RPMI7951 (cell line): ENCODE results near the gene BHLHA9. TPM values are rescaled to one million over a fixed set of nuclear protein-coding genes. Genes with fewer than 3 reads are reported as not detected.
"Not testable (repeated sequence)": the region's sequence is repeated elsewhere in the genome, so short reads cannot be mapped to it uniquely, and the experiment has no call there.

Source experiments
- DNase-seq: peaks from one replicate; pipeline ENCODE4 v3.0.0-alpha.2; 2012; ENCODE audit warnings: low read depth
- total RNA-seq: library from RNA; depleted of rRNA; stranded (reverse); fragments of >200 nt; shearing (Covaris generic); gene quantifications from 2 replicates; pipeline ENCODE4 v1.2.3, GENCODE V29; 2014; rRNA removed

The BHLHA9 gene
- total RNA-seq, 1 experiment from 2014 or later, result not detected

- DNase-seq, result no peak
Observed at GRCh38 chr17:1300371-1300905, 30.2 kb downstream of the BHLHA9 start.

GRCh38 chr17:1301546-1301945, 31.3 kb downstream of the BHLHA9 start:
- DNase-seq, result no peak

GRCh38 chr17:1302761-1303160, 32.5 kb downstream of the BHLHA9 start:
- no peak for DNase-seq

- no peak for DNase-seq
Observed at GRCh38 chr17:1304522-1304921, 34.3 kb downstream of the BHLHA9 start.

GRCh38 chr17:1304962-1305563, 34.8 kb downstream of the BHLHA9 start:
- no peak for DNase-seq

- not testable (repeated sequence) for DNase-seq
Observed at GRCh38 chr17:1307829-1308228, 37.6 kb downstream of the BHLHA9 start.

GRCh38 chr17:1312261-1312870, 42.1 kb downstream of the BHLHA9 start:
- no peak for DNase-seq

- no peak for DNase-seq
Observed at GRCh38 chr17:1313270-1314005, 43.2 kb downstream of the BHLHA9 start.

GRCh38 chr17:1315409-1315808, 45.2 kb downstream of the BHLHA9 start:
- no peak for DNase-seq

- no peak for DNase-seq
Observed at GRCh38 chr17:1315891-1316403, 45.7 kb downstream of the BHLHA9 start.

Other genes with a start within 250 kb of the BHLHA9 start
- gene ABR, start 90.5 kb upstream of the BHLHA9 start, total RNA-seq, result 42.2 and 45.9 TPM in 2 replicates
- not detected in 2 replicates for gene TRARG1, start 9.2 kb downstream of the BHLHA9 start, total RNA-seq
- gene YWHAE, start 129.8 kb downstream of the BHLHA9 start, total RNA-seq, result 337 and 342 TPM in 2 replicates
- 62.6 and 67.6 TPM in 2 replicates for gene CRK, start 185.8 kb downstream of the BHLHA9 start, total RNA-seq
- 58.2 and 62.9 TPM in 2 replicates for gene MYO1C, start 222.2 kb downstream of the BHLHA9 start, total RNA-seq
- 20.9 and 22.1 TPM in 2 replicates for gene INPP5K, start 246.2 kb downstream of the BHLHA9 start, total RNA-seq